ENCODE results near the gene KDM4B. TPM values are rescaled to one million over a fixed set of nuclear protein-coding genes. Genes with fewer than 3 reads are reported as not detected.

Gene KDM4B
- total and polyA plus RNA-seq, 9 of the 15 experiments (the other 6 are each of a cell fraction or from before 2014, with no cell fraction given), result 0.21 to 29.9 (median 7.3) TPM

DNA sequence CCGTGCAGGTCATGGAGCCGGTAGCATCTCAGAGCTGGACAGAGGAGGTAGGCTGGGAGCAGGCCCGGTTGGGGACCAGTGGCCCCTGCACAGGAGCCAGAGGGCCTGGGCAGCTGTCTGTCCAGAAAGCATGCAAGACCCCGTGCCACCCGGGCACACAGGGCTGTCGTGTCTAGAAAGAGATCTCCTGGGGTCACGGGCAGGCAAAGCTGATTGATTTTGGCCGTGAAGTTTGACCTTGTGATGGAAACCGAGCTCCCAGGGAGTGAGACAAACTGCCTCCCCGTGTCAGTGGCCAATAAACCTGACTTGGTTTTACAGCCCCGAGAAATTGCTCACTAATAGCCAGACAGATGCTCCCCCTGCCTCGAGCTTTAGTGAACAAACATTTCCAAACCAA is 98.8 kb downstream of the KDM4B start:
- Histone ChIP-seq H3K9me3 (replicated peaks; ENCODE audit: control insufficient read depth, insufficient read depth, low read depth, low read length) (0 out of 2 replicates have a peak, but pooled peaks cover 2% of the 10 kb centered on the region), H2AFZ (ENCODE audit: low read depth, low read length) (no peak overlapping the region), H3K4me2 (ENCODE audit: insufficient read depth, low read length) (no peak overlapping the region), H3K79me2 (ENCODE audit: control insufficient read depth, insufficient read depth, low read length) (no peaks in the 10 kb centered on the region), H3K9me1 (ENCODE audit: control insufficient read depth, insufficient read depth, low read length) (peaks cover 3% of the 10 kb centered on the region), H3K27ac (ENCODE audit: extremely low read depth, low read depth, low read length) (no peak overlapping the region), H3K27me3 (ENCODE audit: control insufficient read depth in 2 of 2, insufficient read depth in 2 of 2, low read length in 2 of 2) (no peaks in the 10 kb centered on the region), H3K36me3 (ENCODE audit: control insufficient read depth, insufficient read depth, low read length) (peaks cover 9% of the 10 kb centered on the region; the same call in 2 of the 3 replicates), H3K9ac (ENCODE audit: insufficient read depth in 1 of 2, low read depth in 2 of 2, low read length in 2 of 2) (no peak overlapping the region), H3K4me3 (no peak overlapping the region), H3K4me1 (replicated peaks in 1 of 2; ENCODE audit: control insufficient read depth in 2 of 2, insufficient read depth in 2 of 2, low read length in 2 of 2) (peaks cover 0 to 10% of the 10 kb centered on the region in 2 experiments; a peak in 1 of 5 replicates), H4K20me1 (replicated peaks; ENCODE audit: control insufficient read depth, insufficient read depth, low read length) (no peaks in the 10 kb centered on the region)
- intact Hi-C loops (cut with micrococcal nuclease) (no loop called here), in situ Hi-C loops (cut with MboI) (no loop called here)
- ATAC-seq, result no peak
- DNase-seq (ENCODE audit: extremely low read depth in 1 of 4, low spot score in 3 of 4), result no peak
- ChIA-PET CTCF (ENCODE audit: low intra/inter-chr PET ratio) (no interaction called here), POLR2A (interaction anchor here (0.6 to 1.2 kb wide), 5 partner anchors 11 to 243 kb away, joined by 3 to 4 read pairs (median 4); no protein-coding TSS in a partner anchor)
- WGBS (ENCODE audit: insufficient coverage, low coverage, missing lambda C conversion rate), result 79% methylated on average over 8 of the region's 12 CpGs
- BruUV-seq (replicated peaks), result no TSS peak
- TF ChIP-seq PTTG1 (tag; IDR thresholded peaks at IDR 0.05; ENCODE audit: low read depth), result no peak
- TF ChIP-seq ESRRB (CRISPR knock-in tag; IDR thresholded peaks at IDR 0.05; ENCODE audit: borderline replicate concordance), result no peak
- no peak for TF ChIP-seq THRAP3 (IDR thresholded peaks at IDR 0.05; ENCODE audit: borderline replicate concordance)
- no peak for TF ChIP-seq ARID2 (IDR thresholded peaks at IDR 0.05)
- TF ChIP-seq RB1 (IDR thresholded peaks at IDR 0.05; ENCODE audit: low read depth), result no peak
- no peak for TF ChIP-seq TAF9B (IDR thresholded peaks at IDR 0.05; ENCODE audit: partially characterized antibody)
- TF ChIP-seq ZNF79 (CRISPR knock-in tag; IDR thresholded peaks at IDR 0.05; ENCODE audit: low read depth), result no peak
- TF ChIP-seq PREB (CRISPR knock-in tag; IDR thresholded peaks at IDR 0.05), result no peak
- TF ChIP-seq CEBPG (CRISPR knock-in tag; IDR thresholded peaks at IDR 0.05), result no peak
- TF ChIP-seq CEBPG (tag; conservative IDR thresholded peaks at IDR 0.05 in 1 of 2, IDR thresholded peaks at IDR 0.05 in 1 of 2), result no peak
- no peak for TF ChIP-seq HDGF (IDR thresholded peaks at IDR 0.05)
- no peak for TF ChIP-seq ZFPM2 (CRISPR knock-in tag; IDR thresholded peaks at IDR 0.05)
- no peak for TF ChIP-seq ZBTB26 (CRISPR knock-in tag; IDR thresholded peaks at IDR 0.05)
- TF ChIP-seq ZNF384 (IDR thresholded peaks at IDR 0.05; ENCODE audit: low read depth, low read length), result no peak
- no peak for TF ChIP-seq HDAC3 (IDR thresholded peaks at IDR 0.05; ENCODE audit: borderline replicate concordance, partially characterized antibody)
- no peak for TF ChIP-seq PHB (CRISPR knock-in tag; IDR thresholded peaks at IDR 0.05)
- no peak for FAIRE-seq
